Lung (tissue), 12 donors: ENCODE data around the gene COL11A2. TPM values are rescaled to one million over a fixed set of nuclear protein-coding genes. Genes with fewer than 3 reads are reported as not detected.

Experiments used
- ATAC-seq: fragments of 200-7000 bp; cut with Tn5 transposase; one replicate; pipeline ENCODE4 v1.9.1; 2020; ENCODE audit warnings: moderate number of reproducible peaks; ENCODE audit not compliant: insufficient read depth, low FRiP score
- DNase-seq, 3 donors: peaks; one replicate each; pipeline ENCODE4 v3.0.0-alpha.2; 2013 to 2017
- H3K27ac ChIP-seq, 2 donors: one replicate each; pipeline ENCODE4 v1.5.1; 2013; ENCODE audit warnings: mild to moderate bottlenecking in 2 of 2, moderate library complexity in 2 of 2, control low read depth in 1 of 2, inconsistent platforms in 1 of 2, low read depth in 1 of 2, low read length in 1 of 2
- H3K27me3 ChIP-seq, 3 donors: one replicate each; pipeline ENCODE4 v1.5.1; 2013; ENCODE audit warnings: low read length in 2 of 3; ENCODE audit not compliant: control insufficient read depth in 3 of 3, insufficient read depth in 3 of 3
- H3K36me3 ChIP-seq, 4 donors: one replicate each; pipeline ENCODE4 v1.5.1; 2013; ENCODE audit warnings: low read length in 4 of 4, mild to moderate bottlenecking in 1 of 4, moderate library complexity in 1 of 4; ENCODE audit not compliant: control insufficient read depth in 4 of 4, insufficient read depth in 4 of 4
- H3K4me1 ChIP-seq, 5 donors: one replicate each; pipeline ENCODE4 v1.5.1; 2013; ENCODE audit warnings: low read length in 5 of 5, mild to moderate bottlenecking in 2 of 5, moderate library complexity in 1 of 5; ENCODE audit not compliant: control insufficient read depth in 5 of 5, insufficient read depth in 5 of 5
- H3K4me3 ChIP-seq: one replicate; pipeline ENCODE4 v1.5.1; 2013; ENCODE audit warnings: mild to moderate bottlenecking, control low read depth, moderate library complexity
- H3K9ac ChIP-seq, 2 donors: one replicate each; pipeline ENCODE4 v1.5.1; 2013; ENCODE audit warnings: low read length in 2 of 2, control low read depth in 1 of 2; ENCODE audit not compliant: insufficient read depth in 1 of 2
- H3K9me3 ChIP-seq, 4 donors: one replicate each; pipeline ENCODE4 v1.5.1; 2013; ENCODE audit warnings: low read length in 3 of 4, mild to moderate bottlenecking in 1 of 4, moderate library complexity in 1 of 4; ENCODE audit not compliant: control insufficient read depth in 4 of 4, insufficient read depth in 3 of 4
- CTCF ChIP-seq: IDR thresholded peaks from 2 replicates; pipeline ENCODE4 v1.5.1; 2012; ENCODE audit warnings: mild to moderate bottlenecking; ENCODE audit errors: control extremely low read depth, extremely low read depth
- WGBS, 2 donors: extraction: QIAGEN DNeasy Blood & Tissue Kit; methylation state at CpG; one replicate each; pipeline ENCODE4 v1.1.7; 2013; 5-methylcytosine and 5-hydroxymethylcytosine counted together
- polyA plus RNA-seq, 2 donors: library from polyadenylated mRNA; stranded (reverse); fragments of 200-250 nt; gene quantifications; one replicate each; pipeline ENCODE4 v1.2.1, GENCODE V29; 2013
- total RNA-seq, 2 donors: library from RNA; depleted of rRNA in 1 of 2; stranded (reverse); fragments of >200 nt in 1 of 2; gene quantifications; one replicate each; pipeline ENCODE4 v1.2.1, GENCODE V29; 2014 to 2021
- donor health status: control.
- donor health status: control.
- donor health status: Bipolar disorder and iron deficiency.
- donor health status: healthy.
- donor health status: DM: yes; HTN: yes; CAD: no.

COL11A2 gene
- total and polyA plus RNA-seq, 4 donors, result 0.32 to 2.4 (median 0.90) TPM

DNA sequence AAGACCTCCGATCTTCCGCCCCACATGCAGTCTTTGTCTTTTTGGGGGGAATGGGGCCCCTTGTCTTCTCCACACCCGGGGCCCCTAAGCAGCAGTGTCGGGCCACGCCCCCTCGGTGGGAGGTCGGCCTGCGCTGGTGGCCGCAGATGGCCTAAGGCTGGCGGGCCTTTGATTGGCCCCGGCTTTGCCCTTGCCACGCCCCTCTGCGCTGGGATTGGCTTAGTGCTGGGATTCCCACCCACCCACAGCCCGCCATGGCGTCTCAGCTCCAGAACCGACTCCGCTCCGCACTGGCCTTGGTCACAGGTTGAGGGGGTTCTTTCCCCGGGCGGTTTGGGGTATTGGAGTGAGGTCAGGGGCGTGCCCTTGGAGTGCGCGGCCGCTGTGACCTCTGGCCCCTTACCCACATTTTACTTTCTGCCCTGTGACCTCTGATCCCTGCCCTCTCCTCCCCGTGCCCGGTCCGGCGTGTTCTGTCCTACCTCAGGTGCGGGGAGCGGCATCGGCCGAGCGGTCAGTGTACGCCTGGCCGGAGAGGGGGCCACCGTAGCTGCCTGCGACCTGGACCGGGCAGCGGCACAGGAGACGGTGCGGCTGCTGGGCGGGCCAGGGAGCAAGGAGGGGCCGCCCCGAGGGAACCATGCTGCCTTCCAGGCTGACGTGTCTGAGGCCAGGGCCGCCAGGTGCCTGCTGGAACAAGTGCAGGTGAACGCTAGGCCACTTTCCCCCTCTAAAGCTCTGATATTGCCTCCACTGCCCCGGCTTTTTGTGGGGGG, 12.3 kb upstream of the COL11A2 start, which contains the start of gene HSD17B8:
HSD17B8 (plus strand) TSS at position 241 of the 776 bp plus-strand sequence; CDS start at position 255, 14 bp downstream.
- Histone ChIP-seq H3K36me3 (peaks cover 0 to 26% (median 18%) of the 10 kb centered on the region in 4 donors), H3K4me3 (peak within 1 kb of the TSS; percentile 69), H3K4me1 (peaks cover 7 to 55% (median 24%) of the 10 kb centered on the region in 5 donors), H3K27ac (peak within 1 kb of the TSS; percentile 74 to 87), H3K9ac (peak within 1 kb of the TSS in 1 of 2 donors; percentile 77), H3K9me3 (no peaks in the 10 kb centered on the region), H3K27me3 (no peaks in the 10 kb centered on the region)
- TF ChIP-seq CTCF, result no peak
- ATAC-seq (peak; percentile 71), DNase-seq (peak; percentile 96 to 97 (median 96))
- WGBS, 2 donors, result 0 to 1% methylated on average over 47 to 48 of the region's 48 CpGs

GRCh38 chr6:33204165-33204414, 11.8 kb upstream of the COL11A2 start:
- Histone ChIP-seq H3K9me3 (no peaks in the 10 kb centered on the region), H3K4me3 (no peak overlapping the region), H3K27ac (no peak overlapping the region), H3K27me3 (no peaks in the 10 kb centered on the region), H3K4me1 (peaks cover 9 to 54% (median 24%) of the 10 kb centered on the region in 5 donors), H3K36me3 (peaks cover 0 to 26% (median 16%) of the 10 kb centered on the region in 4 donors), H3K9ac (no peak overlapping the region)
- DNase-seq (no peak), ATAC-seq (no peak)
- WGBS, 2 donors, result 3% methylated on average over 4 of the region's 4 CpGs
- TF ChIP-seq CTCF, result no peak

GRCh38 chr6:33203443-33204164, 11.3 kb upstream of the COL11A2 start:
- peaks cover 11 to 52% (median 24%) of the 10 kb centered on the region in 5 donors for H3K4me1 ChIP-seq
- H3K9ac ChIP-seq, result no peak overlapping the region
- H3K9me3 ChIP-seq, result no peaks in the 10 kb centered on the region
- no peak for DNase-seq
- no peak overlapping the region for H3K27ac ChIP-seq
- no peak for ATAC-seq
- no peak overlapping the region for H3K4me3 ChIP-seq
- H3K27me3 ChIP-seq, result no peaks in the 10 kb centered on the region
- WGBS, 2 donors, result 88 to 90% methylated on average over 7 of the region's 7 CpGs
- TF ChIP-seq CTCF, result no peak
- peaks cover 0 to 26% (median 16%) of the 10 kb centered on the region in 4 donors for H3K36me3 ChIP-seq
